Myocyte (in vitro differentiated cells): ENCODE data around the gene MTHFR. TPM values are rescaled to one million over a fixed set of nuclear protein-coding genes. Genes with fewer than 3 reads are reported as not detected.
"Not testable (repeated sequence)": the region's sequence is repeated elsewhere in the genome, so short reads cannot be mapped to it uniquely, and the experiment has no call there.

Source experiments
- DNase-seq: peaks from one replicate; pipeline ENCODE4 v3.0.0-alpha.2; 2012; ENCODE audit warnings: low read depth
- total RNA-seq: library from RNA; depleted of rRNA; stranded (reverse); fragments of >200 nt; gene quantifications from 2 replicates; pipeline ENCODE4 v1.2.3, GENCODE V29; 2014

Gene MTHFR
- total RNA-seq, 1 donor from 2014 or later: 39.6 TPM

DNA sequence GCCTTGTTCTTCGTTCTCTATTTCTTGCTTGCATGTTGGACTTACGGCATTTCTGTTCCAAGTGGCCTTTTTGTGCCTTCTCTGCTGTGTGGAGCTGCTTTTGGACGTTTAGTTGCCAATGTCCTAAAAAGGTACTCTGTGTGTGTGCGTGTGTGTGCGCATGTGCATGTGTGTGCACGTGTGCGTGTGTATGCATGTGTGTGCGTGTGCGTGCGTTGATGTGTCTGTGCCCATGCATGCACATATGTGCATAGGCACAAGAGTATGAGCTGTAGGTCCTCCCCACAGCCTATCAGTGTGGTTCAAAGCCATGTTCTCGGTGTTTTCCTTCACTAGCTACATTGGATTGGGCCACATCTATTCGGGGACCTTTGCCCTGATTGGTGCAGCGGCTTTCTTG lies 28.1 kb upstream of the MTHFR start:
- DNase-seq: no peak

DNA sequence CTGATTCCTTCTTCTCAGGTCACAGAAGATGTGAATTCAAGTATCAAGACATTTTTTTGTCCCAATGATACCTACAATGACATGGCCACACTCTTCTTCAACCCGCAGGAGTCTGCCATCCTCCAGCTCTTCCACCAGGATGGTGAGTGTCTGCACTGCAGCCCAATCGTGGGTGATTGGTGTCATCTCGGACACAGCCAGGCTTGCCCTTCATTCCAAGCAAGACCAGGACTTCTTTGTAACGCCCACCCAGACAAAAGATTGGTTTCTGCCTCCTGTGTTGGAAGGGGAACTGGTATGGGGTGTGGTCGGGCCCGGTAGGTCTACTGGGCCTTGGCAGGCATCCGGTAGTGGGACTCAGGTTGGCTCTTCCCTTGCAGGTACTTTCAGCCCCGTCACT lies 27.7 kb upstream of the MTHFR start:
- DNase-seq: no peak

DNA sequence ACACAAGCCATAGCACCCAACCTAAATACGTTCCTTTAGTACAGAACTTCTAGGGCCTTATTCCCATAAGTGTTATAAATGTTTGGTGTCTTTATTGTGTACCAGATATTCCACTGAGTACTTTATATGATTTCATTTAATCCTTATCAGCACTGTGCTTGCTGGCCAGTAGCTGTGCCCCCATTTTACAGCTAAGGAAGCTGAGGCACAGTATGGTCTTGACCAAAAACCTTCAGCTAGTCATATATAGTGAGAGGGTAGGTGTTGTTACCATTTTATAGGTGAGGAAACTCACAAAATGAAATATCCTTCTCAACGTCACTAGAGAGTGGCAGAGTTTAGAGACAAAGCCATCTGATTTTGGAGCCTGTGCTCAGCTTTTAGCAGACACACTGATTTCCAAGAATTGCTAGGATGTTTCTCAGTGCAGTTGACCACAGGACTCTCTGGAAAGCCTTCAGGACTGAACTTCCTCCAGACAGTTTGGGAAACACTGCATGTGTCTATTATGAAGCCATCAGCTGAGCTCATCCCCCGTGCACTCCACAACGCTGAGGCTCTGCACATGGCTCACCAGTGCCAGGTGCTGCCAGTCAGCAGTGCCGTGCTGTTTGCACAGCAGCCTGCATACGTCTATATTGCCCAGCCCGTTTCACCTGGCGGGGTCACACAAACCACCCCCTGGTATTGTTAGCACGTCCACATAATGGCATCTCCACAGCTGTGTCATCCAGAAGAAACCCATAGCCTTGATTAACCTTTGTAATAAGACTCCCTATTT lies 26.4 kb upstream of the MTHFR start:
- peak; percentile 53 for DNase-seq

DNA sequence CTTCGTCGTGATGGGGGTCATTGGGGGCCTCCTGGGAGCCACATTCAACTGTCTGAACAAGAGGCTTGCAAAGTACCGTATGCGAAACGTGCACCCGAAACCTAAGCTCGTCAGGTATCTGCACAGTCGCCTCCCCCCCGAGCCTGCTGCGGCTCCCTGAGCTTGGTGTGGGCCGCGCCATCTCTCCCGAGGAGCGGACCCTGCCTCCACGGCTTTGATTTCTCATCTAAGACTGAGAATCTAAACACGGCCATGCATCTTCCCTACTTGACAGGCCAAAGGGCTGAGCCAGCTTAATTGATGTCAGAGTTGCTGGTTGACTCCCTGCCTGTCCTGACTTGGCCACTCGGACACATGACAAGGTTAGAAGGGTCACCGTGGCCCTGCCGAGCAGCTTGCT lies 22.7 kb upstream of the MTHFR start:
- DNase-seq: peak; percentile 6

DNA sequence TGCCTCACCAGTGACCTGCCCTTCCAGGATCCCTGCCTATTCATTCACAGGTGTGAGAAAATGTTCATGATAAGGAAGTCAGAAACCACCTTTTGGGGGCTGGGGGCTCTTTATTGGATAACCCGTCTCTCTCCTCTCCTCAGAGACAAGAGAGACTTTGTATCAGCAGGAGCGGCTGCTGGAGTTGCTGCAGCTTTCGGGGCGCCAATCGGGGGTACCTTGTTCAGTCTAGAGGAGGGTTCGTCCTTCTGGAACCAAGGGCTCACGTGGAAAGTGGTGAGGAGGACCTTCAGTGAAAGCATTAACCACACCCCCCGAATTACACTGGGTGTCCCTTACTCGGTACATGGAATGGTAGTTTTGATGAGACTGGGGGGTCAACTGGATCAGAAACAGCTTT lies 21.2 kb upstream of the MTHFR start:
- DNase-seq: no peak

DNA sequence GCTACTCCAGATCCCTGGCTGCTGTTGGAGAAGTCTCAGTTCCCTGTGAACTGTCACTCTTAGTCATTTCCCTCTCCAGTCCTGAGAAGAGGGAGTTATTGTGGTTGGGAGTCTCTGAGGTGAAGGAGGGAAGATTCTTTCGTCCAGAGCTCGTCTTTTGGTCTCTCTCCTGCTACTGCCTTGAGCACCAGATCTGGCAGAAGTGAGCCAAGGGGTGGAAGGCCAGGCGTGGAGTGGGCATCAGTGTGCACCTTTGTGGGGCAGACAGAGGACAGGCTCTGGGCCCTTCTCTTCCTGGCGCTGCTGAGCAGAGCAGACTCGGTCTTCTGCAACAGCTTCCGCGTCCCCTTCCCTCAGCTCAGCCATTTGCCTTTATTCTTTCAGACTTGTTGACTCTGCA lies 19.4 kb upstream of the MTHFR start:
- DNase-seq: no peak

DNA sequence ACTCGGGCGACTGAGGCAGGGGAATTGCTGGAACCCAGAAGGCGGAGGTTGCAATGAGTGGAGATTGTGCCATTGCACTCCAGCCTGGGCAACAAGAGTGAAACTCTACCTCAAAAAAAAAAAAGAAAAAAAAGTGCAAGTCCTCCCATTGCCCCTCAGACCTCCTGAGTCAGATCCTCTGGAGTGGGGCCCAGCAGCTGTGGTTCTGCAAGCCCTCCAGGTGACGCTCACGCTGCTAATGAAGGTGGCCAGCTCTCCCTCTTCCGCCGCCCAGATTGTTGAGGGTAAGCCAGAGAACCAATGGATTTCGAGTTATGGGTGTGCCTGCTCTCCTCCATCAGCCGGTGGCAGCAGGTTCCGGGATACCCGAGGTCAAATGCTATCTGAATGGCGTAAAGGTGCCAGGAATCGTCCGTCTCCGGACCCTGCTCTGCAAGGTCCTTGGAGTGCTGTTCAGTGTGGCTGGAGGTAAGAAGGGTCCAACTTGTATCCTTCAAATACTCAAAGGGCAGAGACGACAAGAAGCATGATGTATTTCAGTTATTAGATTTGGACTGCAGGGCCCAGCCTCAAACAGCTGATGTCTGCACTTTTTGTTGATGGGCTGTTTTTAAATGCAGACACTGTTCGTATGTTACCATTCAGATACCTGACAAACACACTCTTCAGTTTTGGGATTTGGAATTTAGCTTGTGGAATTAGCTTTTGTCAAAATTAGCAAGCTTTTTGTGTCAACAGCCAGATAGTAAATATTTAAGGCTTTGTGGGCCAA lies 17.8 kb upstream of the MTHFR start:
- no peak for DNase-seq

DNA sequence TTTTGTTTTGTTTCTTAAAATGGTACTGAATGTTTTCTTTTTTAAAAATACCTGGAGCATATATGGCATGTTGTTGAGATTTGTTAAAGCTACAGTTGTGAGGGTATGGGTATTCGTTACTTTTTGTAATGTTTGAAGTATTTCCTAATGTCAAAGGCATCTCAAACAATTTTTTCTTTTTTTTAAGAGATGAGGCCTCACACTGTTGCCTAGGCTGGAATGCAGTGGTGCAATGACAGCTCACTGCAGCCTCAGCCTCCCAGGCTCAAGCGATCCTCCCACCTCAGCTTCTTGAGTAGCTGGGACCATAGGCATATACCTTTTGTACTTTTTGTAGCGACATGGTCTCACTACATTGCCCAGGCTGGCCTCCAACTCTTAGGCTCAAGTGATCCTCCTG lies 16.3 kb upstream of the MTHFR start:
- no peak for DNase-seq

DNA sequence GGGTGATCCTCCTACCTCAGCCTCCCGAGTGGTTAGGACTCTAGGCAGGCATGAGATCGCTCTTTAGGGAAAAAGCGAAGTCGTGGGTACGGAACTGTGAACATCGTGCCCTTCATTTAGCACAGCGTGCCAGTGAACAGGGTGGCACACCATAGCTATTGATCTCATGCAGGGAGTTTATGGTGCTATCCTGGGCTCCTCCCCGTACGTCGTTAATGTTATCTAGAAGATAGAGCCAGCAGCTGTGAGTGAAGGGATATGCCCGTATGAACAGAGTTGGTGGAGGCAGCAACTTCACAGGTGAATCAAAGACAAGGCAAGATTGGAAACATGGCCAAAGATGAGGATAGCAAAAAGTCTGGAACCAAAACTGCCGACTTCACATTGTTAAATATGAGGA lies 11.4 kb upstream of the MTHFR start:
- no peak for DNase-seq

DNA sequence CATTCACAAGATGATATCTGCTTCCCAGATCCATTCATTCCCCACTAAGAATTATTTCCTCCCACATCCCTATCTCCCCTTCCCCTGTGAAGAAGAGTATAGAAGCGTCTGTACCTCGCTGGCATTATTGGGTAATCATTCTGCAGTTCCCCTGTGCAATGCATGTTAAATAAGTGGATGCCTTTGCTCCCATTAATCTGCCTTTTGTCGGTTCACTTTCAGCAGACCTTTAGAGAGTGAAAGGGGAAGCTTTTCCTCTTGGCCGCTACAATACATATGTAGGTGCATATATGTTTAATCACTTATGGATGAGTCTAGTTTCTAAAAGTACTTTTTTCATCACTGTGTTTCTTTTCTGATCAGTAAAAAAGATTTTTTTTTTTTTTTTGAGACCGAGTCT lies 7.3 kb upstream of the MTHFR start:
- no peak for DNase-seq

DNA sequence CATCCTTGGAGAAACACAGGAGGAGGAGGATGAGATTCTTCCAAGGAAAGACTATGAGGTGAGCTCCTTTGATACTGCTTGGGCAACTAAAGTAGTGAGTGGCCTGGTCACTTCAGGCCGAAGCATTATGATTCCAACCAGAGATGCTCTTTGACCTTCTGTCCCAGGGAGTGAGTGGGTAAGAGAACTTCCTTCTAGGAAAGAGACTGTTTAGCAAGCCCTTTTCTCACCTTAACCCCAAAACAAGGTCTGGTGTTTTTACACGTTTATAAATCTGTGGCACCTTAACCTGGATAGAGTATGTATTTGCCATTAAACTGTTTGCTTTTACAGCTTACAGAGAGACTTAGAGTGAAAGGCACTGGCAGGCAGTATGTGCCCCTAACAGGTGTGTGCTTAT lies 1.4 kb upstream of the MTHFR start:
- no peak for DNase-seq

DNA sequence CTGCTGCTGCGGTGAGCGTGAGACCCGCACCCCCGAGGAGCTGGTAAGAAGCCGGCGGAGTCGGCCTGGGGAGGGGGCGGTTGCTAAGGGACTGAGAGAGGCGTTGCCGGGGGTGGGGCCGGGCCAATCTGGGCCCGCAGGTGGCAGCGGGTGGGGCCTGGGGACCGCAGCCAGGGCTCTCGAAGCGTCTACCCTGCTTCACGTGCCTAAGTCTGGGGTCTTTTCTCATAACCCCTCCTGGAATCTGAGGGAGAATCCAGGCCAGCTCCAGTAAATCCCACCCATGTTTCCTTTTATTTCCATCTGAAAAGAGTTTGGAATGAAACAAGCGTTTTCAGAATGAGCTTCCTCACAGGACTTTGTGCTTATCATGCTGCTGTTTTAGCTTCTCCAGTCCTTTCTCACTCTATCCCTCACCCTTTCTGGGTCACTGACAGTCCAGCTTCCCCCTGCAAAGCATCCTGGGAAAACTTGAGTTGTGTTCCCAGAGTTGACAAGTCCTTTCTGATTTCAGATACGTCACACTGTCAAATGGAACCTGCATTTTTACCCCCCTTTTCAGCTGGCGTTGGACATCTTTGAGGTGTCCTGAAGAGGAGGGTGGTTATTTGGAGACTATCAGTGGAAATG lies 658 bp upstream of the MTHFR start:
- peak; percentile 60 for DNase-seq

DNA sequence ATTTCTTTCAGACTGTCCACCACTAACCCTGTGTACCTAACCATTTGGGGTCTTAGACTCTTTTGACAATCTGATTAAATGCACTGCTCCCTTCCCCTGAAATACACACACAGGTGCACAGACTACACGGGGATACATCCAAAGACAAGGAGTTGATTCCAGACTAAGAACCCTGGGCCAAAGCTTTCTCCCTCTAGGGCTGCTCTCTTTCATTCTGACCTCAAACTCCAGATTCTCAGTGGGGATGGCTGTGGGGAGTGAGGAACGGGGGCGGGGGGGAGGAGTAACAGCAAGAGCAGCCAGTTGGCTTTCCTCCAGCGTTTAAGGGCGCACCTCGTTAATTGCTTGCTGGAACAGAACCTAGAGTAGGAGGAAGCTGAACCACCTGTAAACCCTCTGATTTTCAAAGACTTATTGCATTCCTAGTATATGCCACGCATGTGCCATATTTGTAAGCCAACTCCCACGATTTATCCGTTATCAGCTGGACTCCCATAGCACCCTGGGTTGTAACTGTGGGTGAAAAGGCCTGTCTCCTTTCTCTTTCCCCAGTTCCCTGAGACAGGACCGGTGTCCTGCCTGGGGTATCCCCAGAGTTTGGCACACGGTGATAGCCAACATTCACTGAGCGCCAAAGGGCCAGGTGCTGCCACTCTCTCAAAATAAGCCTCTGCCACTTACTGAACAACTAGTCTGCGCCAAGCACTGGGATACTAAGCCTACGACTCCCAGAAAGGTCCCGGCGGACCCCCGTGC lies 920 bp downstream of the MTHFR start:
- DNase-seq: peak; percentile 77

DNA sequence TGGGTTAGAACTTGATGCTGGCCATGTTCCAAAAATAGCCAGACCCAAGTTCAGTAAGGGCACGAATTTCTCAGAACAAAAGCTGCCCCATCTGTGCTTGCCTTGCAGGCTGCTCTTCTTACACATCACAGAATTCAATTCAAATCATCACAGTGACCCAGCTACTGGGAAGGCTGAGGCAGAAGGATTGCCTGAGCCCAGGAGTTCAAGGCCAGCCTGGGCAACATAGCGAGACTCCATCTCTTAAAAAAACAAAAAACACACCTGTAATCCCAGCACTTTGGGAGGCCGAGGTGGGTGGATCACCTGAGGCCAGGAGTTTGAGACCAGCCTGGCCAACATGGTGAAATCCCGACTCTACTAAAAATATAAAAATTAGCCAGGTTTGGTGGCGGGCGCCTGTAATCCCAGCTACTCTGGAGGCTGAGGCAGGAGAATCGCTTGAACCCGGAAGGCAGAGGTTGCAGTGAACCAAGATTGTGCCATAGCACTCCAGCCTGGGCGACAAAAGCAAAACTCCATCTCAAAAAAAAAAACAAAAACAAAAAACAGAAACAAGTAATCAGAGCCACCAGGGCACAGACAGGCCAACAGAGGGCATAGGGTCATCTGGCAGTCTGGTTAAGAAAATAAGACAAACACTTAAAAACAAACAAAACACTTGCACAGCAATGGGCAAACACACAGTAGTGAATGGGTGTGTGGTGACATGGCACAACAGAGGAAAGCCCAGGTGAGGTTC lies 1.7 kb downstream of the MTHFR start:
- not testable (repeated sequence) for DNase-seq

DNA sequence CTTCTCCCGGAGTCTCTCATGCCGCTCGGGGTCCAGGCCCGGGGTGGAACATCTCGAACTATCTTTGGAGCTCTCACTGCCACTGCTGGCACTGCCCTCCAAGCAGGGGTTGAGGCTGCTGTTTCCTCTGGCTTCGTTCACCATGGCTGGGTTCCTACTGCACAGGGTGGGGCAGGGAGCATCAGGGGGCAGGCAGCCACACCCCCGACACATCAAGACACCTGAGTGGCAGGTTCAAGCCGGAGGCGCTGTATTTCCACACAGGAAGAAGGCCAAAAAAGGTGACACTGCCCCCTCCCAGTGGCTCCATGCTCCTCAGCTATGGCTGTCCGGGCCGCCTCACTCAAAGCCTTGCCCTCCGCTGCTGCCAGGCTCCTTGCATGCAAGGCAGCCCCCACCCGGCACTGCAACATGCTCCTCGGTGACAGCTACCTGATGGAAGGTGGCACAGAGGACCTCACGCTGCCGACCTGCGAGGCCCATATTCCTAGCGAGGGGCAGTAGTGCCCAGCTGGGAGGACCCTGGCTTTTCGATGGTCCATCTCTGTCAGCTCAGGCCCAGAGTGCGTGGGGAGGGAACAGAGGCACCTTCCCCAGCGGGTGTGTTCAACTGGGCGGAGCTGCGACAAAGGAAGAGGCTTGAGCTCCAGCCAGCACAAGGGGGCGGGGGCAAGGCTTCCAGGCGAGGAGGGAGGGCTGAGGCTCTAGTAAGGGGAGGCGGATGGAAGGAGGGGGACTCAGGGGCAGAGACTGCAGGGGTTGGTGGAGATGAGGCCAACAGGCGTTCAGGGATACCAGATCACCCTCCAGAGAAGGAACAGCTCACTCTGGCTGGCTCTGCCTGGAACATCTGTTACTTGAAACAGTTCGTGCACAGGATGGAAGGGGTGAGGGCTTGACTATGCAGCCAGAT lies 2.5 kb downstream of the MTHFR start:
- DNase-seq: peak; percentile 97

DNA sequence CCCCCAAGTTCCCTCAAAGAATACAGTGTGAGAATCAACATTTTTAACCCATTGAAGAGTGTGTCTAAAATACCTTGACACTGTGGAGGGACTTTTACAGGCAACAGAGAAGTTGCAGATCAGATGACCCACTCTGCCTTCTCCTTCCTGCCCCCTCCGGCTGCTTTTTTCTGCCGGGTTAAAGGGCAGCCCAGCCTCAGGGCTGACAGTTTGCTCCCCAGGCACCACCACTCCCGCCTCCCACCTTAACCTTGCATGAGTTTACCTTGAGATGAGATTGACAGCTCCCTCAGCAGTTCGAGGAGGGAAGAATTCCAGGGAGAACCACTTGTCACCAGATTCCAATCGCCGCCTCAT lies 3.2 kb downstream of the MTHFR start:
- DNase-seq: no peak

DNA sequence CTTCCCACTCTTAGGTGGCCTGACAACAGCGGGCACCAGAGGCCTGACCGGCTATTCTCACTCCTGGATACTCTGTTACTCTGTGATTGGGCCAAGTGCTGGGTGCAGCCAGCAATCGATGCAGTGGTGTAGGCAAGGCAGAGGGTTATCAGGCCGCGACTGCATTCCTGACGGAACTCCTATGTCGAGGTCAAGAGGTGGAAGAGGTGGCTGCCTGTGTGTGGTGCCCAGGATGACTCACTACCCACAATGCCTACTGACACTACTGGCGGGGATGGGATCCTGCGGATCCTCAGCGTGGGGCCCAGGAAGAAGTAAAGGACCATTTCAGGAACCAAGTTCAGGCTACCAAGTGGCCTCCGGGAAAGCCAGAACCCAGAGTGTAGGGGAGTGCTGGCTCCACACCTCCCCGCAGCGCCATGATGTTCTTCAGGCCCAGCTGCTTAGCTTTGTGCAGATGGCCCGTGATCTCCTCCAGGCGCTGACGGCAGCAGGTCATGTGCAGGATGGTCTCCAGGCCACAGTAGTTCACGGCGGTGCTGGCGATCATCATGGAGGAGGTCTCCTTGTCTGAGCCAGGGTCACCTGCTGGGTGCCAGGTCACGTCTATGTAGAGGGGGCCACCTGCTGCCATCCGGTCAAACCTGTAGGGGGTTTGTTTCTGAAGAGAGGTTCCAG lies 4.9 kb downstream of the MTHFR start:
- no peak for DNase-seq

DNA sequence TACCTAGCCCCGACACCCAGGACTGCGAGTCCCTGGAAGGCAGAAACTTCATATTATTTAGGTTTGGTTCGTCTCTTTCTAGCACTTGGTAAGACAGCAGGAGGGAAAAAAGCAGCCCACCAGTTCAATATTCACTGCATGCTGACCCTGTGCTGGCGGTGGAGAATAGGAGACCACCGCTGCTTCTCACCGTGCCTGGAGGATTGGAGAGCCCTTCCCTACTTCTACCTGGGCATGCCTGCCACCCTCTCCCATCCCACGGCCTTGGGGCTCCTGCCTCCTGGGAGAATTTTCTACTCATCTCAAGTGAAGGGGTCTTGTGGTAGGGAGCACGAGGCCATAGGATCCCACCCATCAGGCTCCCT lies 5.4 kb downstream of the MTHFR start:
- no peak for DNase-seq

DNA sequence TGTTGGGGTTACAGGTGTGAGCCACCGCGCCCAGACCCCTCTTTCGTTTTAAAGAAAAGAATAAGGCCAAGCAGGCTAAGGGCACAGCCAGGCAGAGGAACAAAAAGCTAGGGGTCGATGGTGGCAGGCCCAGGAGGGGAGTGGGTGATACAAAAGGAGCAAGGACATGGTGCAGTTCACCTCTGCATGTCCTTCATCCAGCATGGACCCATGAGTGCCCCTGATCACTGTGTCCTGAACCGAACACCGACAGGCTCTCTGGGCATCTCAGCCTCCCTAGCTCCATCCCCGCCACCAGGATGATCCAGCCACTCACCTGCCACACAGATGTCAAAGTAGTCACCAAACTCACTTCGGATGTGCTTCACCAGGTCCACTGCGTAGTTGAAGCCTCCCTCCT lies 5.9 kb downstream of the MTHFR start:
- no peak for DNase-seq
